Activated CD4-positive, CD25-positive, alpha-beta regulatory T cell (primary cell): ENCODE data around the gene RNF151.
"Not testable (repeated sequence)": the region's sequence is repeated elsewhere in the genome, so short reads cannot be mapped to it uniquely, and the experiment has no call there.

ENCODE experiments used
- DNase-seq, 4 experiments: peaks; one replicate each; lab custom pipeline; 2025; lab: John Stamatoyannopoulos, UW

Gene RNF151

GRCh38 chr16:2007081-2007836, 40.6 kb downstream of the RNF151 start:
- DNase-seq = no peak

- DNase-seq = no peak
These were observed 41.4 kb downstream of the RNF151 start for GRCh38 chr16:2008009-2008526.

DNA sequence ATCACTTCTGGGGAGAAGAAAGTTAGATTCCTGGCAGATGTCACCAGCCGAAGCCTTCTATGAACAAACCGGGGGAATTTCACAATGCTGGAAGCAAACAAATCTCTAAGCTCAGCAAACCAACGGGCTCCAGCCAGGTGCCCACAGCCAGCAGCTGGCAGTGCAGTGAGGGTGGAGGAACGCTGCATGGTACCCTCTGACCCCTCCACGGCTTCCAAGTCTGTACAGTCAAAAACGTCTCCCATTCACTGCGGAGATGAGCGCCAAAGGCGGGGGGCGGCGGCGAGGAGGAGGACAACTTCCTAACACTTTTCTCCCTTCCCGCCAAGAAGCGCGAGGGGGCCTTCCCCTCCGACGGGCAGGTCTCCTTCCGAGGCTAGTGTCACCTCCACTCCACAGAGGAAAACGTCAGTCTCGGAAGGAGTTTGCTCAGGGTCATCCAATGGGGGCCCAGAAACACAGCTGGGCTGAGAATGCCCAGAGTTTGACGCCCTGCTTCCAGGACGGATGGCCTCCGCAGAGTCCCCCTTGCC, 42.0 kb downstream of the RNF151 start:
- DNase-seq = no peak

- no peak for DNase-seq
These were observed 42.6 kb downstream of the RNF151 start for GRCh38 chr16:2009164-2009711.

DNA sequence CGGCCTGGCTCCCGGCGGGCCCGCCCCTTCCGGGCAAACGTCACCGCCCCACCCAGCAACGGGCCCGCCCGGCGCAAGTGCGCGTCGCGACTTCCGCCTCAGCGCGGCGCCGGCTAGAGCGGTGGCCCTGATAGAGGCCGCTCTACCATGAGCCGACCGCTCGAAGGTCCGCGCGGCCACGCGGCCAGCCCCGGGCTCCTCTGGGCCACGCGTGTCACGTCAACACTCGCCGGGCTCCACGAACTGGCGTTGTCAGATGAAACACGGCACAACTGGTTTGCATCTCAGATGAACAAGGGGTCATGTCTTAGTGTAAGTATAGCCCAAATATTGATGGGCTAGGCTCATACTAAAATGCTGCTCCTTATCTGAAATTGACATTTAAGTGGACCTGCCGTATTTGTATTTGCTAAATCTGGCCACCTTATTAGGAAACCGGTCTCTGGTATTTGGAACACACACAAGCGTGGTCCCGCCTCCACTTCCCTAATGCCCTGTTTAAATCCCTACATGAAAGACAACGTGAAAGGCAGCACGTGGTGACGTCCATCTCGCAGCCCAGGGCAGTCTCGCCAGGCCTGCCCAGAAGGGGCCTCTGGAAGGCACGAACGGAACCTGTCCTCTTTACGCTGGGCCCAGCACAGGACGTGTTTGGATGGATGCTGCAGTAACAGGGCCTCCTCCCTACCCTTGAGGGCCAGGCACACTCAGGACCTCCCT, 43.3 kb downstream of the RNF151 start, which contains the start of gene ZNF598:
Gene ZNF598 (minus strand): TSS at position 31 of the 720 bp plus-strand sequence.
- peak; percentile 49 to 73 (median 62) for DNase-seq

GRCh38 chr16:2011726-2012125, 45.1 kb downstream of the RNF151 start:
- not testable (repeated sequence) for DNase-seq

DNA sequence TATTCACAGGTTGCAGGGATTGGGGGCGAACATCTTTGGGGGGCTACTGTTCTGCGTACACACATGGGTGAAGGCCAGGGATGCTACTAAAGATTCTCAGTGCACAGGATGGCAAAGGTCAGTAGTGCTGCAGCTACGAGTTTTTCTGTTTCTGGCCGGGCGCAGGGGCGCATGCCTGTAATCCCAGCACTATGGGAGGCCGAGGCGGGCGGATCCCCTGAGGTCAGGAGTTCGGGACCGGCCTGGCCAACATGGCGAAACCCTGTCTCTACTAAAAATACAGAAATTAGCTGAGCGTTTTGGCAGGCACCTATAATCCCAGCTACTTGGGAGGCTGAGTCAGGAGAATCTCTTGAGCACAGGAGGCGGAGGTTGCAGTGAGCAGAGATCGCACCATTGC, 46.9 kb downstream of the RNF151 start:
- DNase-seq = no peak

DNA sequence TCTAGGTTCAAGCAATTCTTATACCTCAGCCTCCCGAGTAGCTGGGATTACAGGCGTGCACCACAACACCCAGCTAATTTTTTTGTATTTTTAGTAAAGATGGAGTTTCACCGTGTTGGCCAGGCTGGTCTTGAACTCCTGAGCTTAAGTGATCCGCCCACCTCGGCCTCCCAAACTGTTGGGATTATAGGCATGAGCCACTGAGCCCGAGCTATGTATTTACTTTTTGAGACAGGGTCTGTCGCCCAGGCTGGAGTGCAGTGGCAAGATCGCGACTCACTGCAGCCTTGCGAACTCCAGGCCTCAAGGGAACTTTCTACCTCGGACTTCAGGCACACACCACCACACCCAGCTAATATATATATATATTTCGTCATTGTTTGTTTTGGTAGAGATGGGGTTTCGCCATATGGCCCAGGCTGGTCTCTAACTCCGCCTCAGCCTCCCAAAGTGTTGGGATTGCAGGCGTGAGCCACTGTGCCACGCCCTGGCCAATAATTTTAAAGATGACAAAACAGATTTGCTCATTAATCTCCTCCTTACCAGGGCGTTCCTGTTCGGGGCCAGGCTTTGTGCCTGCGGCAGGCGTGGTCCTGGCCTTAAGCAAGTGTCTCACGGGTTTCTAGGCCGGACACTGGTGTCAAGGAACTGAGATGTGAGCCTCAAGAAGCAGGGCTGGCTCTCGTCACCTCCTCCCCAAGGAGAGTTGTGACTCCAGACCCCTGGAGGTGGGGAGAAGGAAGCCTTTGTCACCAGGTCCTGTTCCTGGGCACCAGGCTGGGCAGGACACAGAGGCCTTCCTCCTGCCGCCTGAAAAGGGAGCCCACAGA, 48.7 kb downstream of the RNF151 start:
- DNase-seq = no peak

DNA sequence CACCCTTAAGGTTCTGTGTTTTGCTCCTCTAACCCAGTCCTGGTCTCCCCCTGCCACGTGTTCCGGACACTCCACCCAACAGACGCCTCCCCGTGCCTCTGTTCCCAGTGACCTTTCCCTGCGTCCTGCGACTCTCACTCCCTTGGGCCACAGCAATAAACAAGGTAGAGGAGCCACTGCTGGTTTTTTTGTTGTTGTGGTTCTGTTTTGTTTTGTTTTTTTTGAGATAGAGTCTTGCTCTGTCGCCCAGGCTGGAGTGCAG, 49.2 kb downstream of the RNF151 start:
- DNase-seq = no peak

DNA sequence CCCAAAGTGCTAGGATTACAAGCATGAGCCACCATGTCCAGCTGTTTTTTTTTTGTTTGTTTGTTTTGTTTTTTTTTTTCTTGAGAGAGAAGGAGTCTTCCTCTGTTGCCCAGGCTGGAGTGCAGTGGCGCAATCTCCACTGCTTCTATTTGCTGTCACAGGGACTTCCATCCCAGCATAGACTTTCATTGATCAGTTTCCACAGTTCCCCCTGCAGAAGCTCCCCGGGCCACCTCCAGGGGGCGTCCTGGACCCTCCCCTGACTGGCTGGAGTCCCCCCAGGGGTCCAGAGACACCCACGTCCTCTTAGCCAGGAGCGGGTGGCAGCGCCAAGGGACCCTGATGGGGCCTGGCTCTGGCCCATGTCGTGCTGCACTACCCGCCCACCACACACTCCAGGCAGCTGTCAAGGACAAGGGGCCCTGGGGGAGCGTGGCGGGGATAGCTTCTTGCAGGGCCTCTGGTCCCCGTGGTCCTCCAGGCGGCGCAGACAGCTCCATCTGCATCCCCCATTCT, 49.8 kb downstream of the RNF151 start:
- DNase-seq = no peak
